Measurements from ENCODE around the gene KIAA2012.
"Not testable (repeated sequence)": the region's sequence is repeated elsewhere in the genome, so short reads cannot be mapped to it uniquely, and the experiment has no call there.

- TF ChIP-seq, protein P1, sequence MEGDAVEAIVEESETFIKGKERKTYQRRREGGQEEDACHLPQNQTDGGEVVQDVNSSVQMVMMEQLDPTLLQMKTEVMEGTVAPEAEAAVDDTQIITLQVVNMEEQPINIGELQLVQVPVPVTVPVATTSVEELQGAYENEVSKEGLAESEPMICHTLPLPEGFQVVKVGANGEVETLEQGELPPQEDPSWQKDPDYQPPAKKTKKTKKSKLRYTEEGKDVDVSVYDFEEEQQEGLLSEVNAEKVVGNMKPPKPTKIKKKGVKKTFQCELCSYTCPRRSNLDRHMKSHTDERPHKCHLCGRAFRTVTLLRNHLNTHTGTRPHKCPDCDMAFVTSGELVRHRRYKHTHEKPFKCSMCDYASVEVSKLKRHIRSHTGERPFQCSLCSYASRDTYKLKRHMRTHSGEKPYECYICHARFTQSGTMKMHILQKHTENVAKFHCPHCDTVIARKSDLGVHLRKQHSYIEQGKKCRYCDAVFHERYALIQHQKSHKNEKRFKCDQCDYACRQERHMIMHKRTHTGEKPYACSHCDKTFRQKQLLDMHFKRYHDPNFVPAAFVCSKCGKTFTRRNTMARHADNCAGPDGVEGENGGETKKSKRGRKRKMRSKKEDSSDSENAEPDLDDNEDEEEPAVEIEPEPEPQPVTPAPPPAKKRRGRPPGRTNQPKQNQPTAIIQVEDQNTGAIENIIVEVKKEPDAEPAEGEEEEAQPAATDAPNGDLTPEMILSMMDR (IDR thresholded peaks at IDR 0.05), result not testable (repeated sequence)
- TF ChIP-seq POLR2A (IDR thresholded peaks at IDR 0.05), result not testable (repeated sequence)
These were observed 174.7 kb downstream of the KIAA2012 start for GRCh38 chr2:202247710-202248109.

Data from prostate gland (tissue), 2 donors.